ENCODE data around the gene CDK14.

CDK14 gene

DNA sequence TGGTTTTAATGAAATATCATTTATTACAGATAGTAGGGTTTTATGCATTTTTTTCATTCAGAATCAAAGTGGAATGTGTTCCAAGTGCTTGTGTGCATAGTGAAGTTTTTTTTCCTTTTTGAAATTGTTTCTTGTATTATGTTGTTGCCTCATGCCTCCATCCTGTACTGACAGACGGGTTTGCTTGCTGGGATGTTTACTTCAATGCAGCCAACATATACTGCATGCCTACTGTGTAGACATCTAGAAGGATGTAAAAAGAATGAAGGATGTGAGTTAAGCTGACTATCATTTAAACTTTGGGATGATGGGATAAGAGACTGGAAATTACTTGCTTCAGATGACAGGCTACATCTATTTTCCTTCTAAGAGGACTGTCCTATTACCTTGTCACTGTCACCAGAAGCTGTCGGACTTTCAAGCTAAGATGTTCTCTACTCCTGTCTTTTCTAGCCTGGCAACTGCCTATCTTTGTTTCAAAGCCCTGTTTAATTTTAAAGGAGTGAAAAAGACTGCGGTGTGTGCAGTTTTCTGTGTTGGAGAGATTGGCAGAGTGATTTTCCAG lies 243.7 kb downstream of the CDK14 start:
- intact Hi-C loops (cut with DNase I; ENCODE audit: low total_unique reads): no loop called here
- H3K9me3 ChIP-seq: peaks cover 0 to 5% (median 0%) of the 10 kb centered on the region in 3 donors
- TF ChIP-seq, protein P1, sequence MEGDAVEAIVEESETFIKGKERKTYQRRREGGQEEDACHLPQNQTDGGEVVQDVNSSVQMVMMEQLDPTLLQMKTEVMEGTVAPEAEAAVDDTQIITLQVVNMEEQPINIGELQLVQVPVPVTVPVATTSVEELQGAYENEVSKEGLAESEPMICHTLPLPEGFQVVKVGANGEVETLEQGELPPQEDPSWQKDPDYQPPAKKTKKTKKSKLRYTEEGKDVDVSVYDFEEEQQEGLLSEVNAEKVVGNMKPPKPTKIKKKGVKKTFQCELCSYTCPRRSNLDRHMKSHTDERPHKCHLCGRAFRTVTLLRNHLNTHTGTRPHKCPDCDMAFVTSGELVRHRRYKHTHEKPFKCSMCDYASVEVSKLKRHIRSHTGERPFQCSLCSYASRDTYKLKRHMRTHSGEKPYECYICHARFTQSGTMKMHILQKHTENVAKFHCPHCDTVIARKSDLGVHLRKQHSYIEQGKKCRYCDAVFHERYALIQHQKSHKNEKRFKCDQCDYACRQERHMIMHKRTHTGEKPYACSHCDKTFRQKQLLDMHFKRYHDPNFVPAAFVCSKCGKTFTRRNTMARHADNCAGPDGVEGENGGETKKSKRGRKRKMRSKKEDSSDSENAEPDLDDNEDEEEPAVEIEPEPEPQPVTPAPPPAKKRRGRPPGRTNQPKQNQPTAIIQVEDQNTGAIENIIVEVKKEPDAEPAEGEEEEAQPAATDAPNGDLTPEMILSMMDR (IDR thresholded peaks at IDR 0.05): no peak
- H3K27me3 ChIP-seq: no peaks in the 10 kb centered on the region
- no peak overlapping the region for H3K27ac ChIP-seq
- no peak for DNase-seq
- no peak overlapping the region for H3K4me3 ChIP-seq
- peaks cover 0 to 47% (median 10%) of the 10 kb centered on the region in 4 donors for H3K4me1 ChIP-seq
- no peaks in the 10 kb centered on the region for H3K36me3 ChIP-seq

DNA sequence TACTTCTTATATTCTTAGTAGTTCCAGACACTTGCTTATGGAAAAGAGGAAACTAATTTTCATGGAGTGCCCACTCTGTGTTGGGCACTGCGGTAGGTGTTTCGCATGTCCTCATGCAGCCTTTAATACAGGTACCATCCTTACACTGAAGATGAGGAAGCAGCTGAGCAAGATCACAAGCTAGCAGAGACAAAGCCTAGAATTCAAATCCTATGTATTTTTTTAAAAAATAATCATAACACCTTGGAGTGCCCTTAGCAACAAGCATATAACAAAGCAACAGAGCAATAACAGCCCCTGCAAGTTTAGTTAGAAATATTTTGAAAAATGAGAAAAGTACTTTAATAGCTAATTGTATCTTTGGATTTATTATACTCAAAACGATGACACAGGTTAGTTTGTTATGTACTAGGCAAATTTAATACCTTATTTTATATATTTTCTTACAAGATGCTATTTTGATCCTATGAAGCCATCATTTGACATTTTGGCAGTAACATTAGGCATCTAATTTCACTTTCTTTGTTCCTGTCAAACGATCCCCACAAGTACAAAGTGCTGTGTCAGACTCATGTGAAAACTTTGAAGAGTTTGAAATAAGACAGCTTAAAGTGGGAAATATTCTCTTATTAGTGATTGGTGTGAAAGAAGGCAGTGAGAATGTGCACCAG lies 245.8 kb downstream of the CDK14 start:
- peaks cover 0 to 5% (median 0%) of the 10 kb centered on the region in 3 donors for H3K9me3 ChIP-seq
- no peaks in the 10 kb centered on the region for H3K36me3 ChIP-seq
- H3K4me1 ChIP-seq: peaks cover 0 to 49% (median 13%) of the 10 kb centered on the region in 4 donors
- H3K27me3 ChIP-seq: no peaks in the 10 kb centered on the region
- no peak for DNase-seq
- H3K27ac ChIP-seq: no peak overlapping the region
- no peak overlapping the region for H3K4me3 ChIP-seq
- intact Hi-C loops (cut with DNase I; ENCODE audit: low total_unique reads): no loop called here
- TF ChIP-seq, protein P1 (IDR thresholded peaks at IDR 0.05): no peak

DNA sequence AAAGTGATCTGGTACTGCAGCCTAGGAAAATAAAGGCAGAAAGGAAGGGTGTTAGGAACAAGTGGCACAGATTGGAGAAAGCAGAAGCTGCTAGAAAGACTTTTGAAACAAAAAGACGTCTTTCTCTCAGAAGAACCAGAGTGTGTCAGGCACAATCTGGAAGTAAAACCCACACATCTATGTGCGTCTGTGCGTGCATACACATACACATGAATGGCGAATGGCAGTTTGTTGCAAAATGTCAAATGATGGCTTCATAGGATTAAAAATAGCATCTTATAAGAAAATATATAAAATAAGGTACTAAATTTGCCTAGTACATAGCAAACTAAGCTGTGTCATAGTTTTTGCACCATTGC lies 246.3 kb downstream of the CDK14 start:
- TF ChIP-seq, protein P1 (IDR thresholded peaks at IDR 0.05): no peak
- Histone ChIP-seq H3K36me3 (no peaks in the 10 kb centered on the region), H3K4me1 (peaks cover 0 to 49% (median 13%) of the 10 kb centered on the region in 4 donors), H3K9me3 (peaks cover 0 to 5% (median 0%) of the 10 kb centered on the region in 3 donors), H3K4me3 (no peak overlapping the region), H3K27me3 (no peaks in the 10 kb centered on the region), H3K27ac (no peak overlapping the region)
- intact Hi-C loops (cut with DNase I; ENCODE audit: low total_unique reads): no loop called here
- DNase-seq: no peak

DNA sequence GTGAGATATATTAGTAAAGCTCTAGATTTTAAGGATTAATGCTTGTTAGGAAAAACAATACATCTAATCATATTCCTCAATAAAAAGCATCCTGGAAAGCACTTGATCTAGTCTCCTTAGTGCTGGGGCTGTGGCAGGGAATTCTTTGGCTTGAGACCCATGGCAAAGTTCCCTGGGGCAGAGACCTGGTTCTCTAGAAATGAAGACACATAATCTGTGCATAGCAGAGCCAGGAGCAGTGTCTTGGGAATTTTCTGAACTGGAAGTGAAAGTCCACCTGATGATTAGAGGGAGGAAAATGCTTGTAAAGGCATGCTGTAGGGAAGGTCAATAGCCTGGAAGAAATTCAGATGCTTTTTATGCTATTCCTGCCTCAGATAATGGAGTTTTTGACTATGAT lies 247.4 kb downstream of the CDK14 start:
- no peak for DNase-seq
- intact Hi-C loops (cut with DNase I; ENCODE audit: low total_unique reads): no loop called here
- peaks cover 0 to 49% (median 13%) of the 10 kb centered on the region in 4 donors for H3K4me1 ChIP-seq
- H3K36me3 ChIP-seq: no peaks in the 10 kb centered on the region
- H3K27ac ChIP-seq: no peak overlapping the region
- TF ChIP-seq, protein P1 (IDR thresholded peaks at IDR 0.05): no peak
- H3K4me3 ChIP-seq: no peak overlapping the region
- peaks cover 0 to 4% (median 0%) of the 10 kb centered on the region in 3 donors for H3K9me3 ChIP-seq
- no peaks in the 10 kb centered on the region for H3K27me3 ChIP-seq

DNA sequence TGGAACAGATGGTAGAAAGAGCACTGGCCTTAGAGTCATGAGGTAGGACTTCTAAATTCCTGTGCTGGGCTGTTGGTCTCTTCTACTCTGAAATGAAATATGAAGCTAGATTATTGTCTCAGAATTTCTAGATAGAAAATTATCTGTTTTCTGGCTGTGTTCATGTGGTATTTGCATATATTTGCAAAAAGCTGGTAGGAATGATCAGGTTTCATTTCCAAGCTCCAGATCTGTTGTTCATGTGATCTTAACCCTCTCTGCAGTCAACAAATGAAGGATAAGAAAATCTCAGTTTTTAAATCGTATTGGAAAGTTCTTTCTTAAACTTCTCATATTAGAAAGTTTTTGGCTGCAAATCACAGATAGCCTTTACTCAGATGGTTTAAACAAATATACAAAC lies 248.3 kb downstream of the CDK14 start:
- Histone ChIP-seq H3K9me3 (no peaks in the 10 kb centered on the region), H3K27me3 (no peaks in the 10 kb centered on the region), H3K4me1 (peaks cover 0 to 49% (median 13%) of the 10 kb centered on the region in 4 donors), H3K4me3 (no peak overlapping the region), H3K36me3 (no peaks in the 10 kb centered on the region), H3K27ac (no peak overlapping the region)
- TF ChIP-seq, protein P1 (IDR thresholded peaks at IDR 0.05): no peak
- intact Hi-C loops (cut with DNase I; ENCODE audit: low total_unique reads): no loop called here
- DNase-seq: no peak

Measured in tibial artery (tissue), 4 donors.